Measurements from ENCODE around the gene C4BPA. TPM values are rescaled to one million over a fixed set of nuclear protein-coding genes. Genes with fewer than 3 reads are reported as not detected.

C4BPA gene
- total and polyA plus RNA-seq, 10 of the 15 experiments (the other 5 are each of a cell fraction or from before 2014, with no cell fraction given) = 0.31 TPM; not detected in 9

DNA sequence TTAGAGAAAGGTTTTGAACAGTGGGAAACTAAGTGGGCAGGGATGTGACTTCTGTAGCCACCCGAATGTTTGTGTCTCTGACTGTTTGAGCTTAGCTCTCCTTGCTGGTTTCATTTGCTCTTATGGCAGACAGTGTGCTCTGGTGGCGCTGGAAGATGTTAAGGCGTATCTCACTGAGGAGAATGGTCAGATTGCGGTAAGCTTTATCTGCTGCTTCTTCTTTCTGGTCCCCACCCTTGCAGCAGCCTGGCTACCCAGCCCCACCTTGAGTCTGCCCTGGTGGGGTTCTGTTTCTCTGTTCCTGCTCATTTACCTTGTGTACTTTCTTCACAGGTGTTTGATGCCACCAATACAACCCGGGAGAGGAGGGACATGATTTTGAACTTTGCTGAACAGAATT, 41.0 kb upstream of the C4BPA start:
- H3K4me1 ChIP-seq (ENCODE audit: control insufficient read depth, insufficient read depth, low read length) = no peaks in the 10 kb centered on the region
- no TSS peak for BruUV-seq (replicated peaks)
- no peak overlapping the region for H3K9ac ChIP-seq (ENCODE audit: control insufficient read depth, insufficient read depth, low read length)
- H3K4me2 ChIP-seq (ENCODE audit: control insufficient read depth, insufficient read depth) = no peak overlapping the region
- no peak overlapping the region for H3K4me3 ChIP-seq
- H3K79me2 ChIP-seq (ENCODE audit: control insufficient read depth, insufficient read depth, low read length) = no peaks in the 10 kb centered on the region
- CTCF ChIA-PET = no interaction called here
- FAIRE-seq (no peak), DNase-seq (ENCODE audit: low read depth, low spot score) (no peak), ATAC-seq (no peak)
- no peak overlapping the region for H3K27ac ChIP-seq (ENCODE audit: control insufficient read depth, insufficient read depth)
- WGBS (ENCODE audit: insufficient coverage, insufficient replicate concordance, low lambda C conversion rate, missing lambda C conversion rate) = 95% methylated on average over 5 of the region's 5 CpGs
- RAD21 ChIA-PET (ENCODE audit: unreplicated experiment) = no interaction called here
- H4K20me1 ChIP-seq (ENCODE audit: control insufficient read depth, insufficient read depth) = no peaks in the 10 kb centered on the region
- H2AFZ ChIP-seq (ENCODE audit: control insufficient read depth, low read depth, low read length) = no peak overlapping the region
- SMC1A ChIA-PET (ENCODE audit: uncharacterized antibody, unreplicated experiment) = no interaction called here
- in situ Hi-C loops (cut with MboI) = no loop called here
- no peaks in the 10 kb centered on the region for H3K27me3 ChIP-seq (replicated peaks in 1 of 2; ENCODE audit: control insufficient read depth in 2 of 2, insufficient read depth in 2 of 2, low read length in 1 of 2)
- intact Hi-C loops (cut with micrococcal nuclease; ENCODE audit: unreplicated experiment) = no loop called here
- no peaks in the 10 kb centered on the region for H3K36me3 ChIP-seq (ENCODE audit: control insufficient read depth in 2 of 2, insufficient read depth in 2 of 2, low read length in 1 of 2)
- no peaks in the 10 kb centered on the region for H3K9me3 ChIP-seq (replicated peaks; ENCODE audit: control insufficient read depth, insufficient read depth, low read length)
- POLR2A ChIA-PET = no interaction called here
- TF ChIP-seq IRF3 (IDR thresholded peaks at IDR 0.05) = no peak
- TF ChIP-seq, protein P1, sequence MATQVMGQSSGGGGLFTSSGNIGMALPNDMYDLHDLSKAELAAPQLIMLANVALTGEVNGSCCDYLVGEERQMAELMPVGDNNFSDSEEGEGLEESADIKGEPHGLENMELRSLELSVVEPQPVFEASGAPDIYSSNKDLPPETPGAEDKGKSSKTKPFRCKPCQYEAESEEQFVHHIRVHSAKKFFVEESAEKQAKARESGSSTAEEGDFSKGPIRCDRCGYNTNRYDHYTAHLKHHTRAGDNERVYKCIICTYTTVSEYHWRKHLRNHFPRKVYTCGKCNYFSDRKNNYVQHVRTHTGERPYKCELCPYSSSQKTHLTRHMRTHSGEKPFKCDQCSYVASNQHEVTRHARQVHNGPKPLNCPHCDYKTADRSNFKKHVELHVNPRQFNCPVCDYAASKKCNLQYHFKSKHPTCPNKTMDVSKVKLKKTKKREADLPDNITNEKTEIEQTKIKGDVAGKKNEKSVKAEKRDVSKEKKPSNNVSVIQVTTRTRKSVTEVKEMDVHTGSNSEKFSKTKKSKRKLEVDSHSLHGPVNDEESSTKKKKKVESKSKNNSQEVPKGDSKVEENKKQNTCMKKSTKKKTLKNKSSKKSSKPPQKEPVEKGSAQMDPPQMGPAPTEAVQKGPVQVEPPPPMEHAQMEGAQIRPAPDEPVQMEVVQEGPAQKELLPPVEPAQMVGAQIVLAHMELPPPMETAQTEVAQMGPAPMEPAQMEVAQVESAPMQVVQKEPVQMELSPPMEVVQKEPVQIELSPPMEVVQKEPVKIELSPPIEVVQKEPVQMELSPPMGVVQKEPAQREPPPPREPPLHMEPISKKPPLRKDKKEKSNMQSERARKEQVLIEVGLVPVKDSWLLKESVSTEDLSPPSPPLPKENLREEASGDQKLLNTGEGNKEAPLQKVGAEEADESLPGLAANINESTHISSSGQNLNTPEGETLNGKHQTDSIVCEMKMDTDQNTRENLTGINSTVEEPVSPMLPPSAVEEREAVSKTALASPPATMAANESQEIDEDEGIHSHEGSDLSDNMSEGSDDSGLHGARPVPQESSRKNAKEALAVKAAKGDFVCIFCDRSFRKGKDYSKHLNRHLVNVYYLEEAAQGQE (IDR thresholded peaks at IDR 0.05; ENCODE audit: low read depth, low read length) = no peak
- TF ChIP-seq, protein P2, sequence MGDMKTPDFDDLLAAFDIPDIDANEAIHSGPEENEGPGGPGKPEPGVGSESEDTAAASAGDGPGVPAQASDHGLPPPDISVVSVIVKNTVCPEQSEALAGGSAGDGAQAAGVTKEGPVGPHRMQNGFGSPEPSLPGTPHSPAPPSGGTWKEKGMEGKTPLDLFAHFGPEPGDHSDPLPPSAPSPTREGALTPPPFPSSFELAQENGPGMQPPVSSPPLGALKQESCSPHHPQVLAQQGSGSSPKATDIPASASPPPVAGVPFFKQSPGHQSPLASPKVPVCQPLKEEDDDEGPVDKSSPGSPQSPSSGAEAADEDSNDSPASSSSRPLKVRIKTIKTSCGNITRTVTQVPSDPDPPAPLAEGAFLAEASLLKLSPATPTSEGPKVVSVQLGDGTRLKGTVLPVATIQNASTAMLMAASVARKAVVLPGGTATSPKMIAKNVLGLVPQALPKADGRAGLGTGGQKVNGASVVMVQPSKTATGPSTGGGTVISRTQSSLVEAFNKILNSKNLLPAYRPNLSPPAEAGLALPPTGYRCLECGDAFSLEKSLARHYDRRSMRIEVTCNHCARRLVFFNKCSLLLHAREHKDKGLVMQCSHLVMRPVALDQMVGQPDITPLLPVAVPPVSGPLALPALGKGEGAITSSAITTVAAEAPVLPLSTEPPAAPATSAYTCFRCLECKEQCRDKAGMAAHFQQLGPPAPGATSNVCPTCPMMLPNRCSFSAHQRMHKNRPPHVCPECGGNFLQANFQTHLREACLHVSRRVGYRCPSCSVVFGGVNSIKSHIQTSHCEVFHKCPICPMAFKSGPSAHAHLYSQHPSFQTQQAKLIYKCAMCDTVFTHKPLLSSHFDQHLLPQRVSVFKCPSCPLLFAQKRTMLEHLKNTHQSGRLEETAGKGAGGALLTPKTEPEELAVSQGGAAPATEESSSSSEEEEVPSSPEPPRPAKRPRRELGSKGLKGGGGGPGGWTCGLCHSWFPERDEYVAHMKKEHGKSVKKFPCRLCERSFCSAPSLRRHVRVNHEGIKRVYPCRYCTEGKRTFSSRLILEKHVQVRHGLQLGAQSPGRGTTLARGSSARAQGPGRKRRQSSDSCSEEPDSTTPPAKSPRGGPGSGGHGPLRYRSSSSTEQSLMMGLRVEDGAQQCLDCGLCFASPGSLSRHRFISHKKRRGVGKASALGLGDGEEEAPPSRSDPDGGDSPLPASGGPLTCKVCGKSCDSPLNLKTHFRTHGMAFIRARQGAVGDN (IDR thresholded peaks at IDR 0.05) = no peak
- TF ChIP-seq YY1 (IDR thresholded peaks at IDR 0.05; ENCODE audit: low read depth, low read length) = no peak
- TF ChIP-seq NFXL1 (IDR thresholded peaks at IDR 0.05; ENCODE audit: borderline replicate concordance) = no peak
- no peak for TF ChIP-seq PAX8 (IDR thresholded peaks at IDR 0.05)
- no peak for TF ChIP-seq ZNF274 (IDR thresholded peaks at IDR 0.05; ENCODE audit: insufficient read depth, insufficient read length)
- TF ChIP-seq BCL3 (IDR thresholded peaks at IDR 0.05; ENCODE audit: borderline replicate concordance, insufficient read depth, low read depth, low read length, poor library complexity, severe bottlenecking) = no peak
- no peak for TF ChIP-seq POLR2AphosphoS2 (IDR thresholded peaks at IDR 0.05; ENCODE audit: low read depth, low read length)
- TF ChIP-seq ZZZ3 (IDR thresholded peaks at IDR 0.05; ENCODE audit: control insufficient read depth, insufficient read length, low read depth) = no peak
- no peak for TF ChIP-seq IRF5 (IDR thresholded peaks at IDR 0.05; ENCODE audit: borderline replicate concordance)
